ENCODE results near the gene HAUS5.
"Not testable (repeated sequence)": the region's sequence is repeated elsewhere in the genome, so short reads cannot be mapped to it uniquely, and the experiment has no call there.

HAUS5 gene

GRCh38 chr19:35644206-35644986 is 31.9 kb downstream of the HAUS5 start:
- peak; percentile 96 for FAIRE-seq

DNA sequence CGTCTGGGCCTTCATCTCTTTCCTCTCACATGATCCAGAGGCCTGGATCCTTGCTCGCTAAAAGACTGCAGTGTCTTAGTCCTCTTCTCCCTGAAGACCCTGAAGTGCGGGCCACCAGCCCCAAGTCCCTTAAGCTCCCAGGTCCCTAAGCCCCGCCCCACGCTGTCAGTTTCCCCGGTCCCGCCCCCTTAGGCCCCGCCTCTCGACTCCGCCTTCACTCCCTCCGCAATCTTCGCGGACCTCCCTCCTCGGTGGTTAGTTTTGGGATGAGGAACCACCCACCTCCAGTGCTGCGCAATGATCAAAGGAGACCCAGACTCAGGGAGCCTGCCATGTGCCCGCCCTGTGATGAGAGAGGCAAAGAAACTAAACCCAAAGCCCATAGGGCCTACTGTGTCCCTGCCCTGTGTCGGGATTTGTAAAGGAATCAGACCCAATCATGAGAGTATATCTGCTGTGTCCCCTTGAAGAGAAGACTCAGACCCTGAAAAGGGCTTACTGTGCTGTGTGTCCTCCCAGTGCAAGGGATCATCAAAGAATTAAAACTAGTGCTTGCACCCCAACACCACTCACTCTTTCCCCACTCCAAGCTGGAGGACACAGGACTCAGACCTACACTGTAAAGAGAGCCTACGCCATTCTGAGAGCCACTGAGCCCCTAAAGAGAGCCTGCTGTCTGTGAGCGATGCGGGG is 32.6 kb downstream of the HAUS5 start:
- peak; percentile 15 for FAIRE-seq

DNA sequence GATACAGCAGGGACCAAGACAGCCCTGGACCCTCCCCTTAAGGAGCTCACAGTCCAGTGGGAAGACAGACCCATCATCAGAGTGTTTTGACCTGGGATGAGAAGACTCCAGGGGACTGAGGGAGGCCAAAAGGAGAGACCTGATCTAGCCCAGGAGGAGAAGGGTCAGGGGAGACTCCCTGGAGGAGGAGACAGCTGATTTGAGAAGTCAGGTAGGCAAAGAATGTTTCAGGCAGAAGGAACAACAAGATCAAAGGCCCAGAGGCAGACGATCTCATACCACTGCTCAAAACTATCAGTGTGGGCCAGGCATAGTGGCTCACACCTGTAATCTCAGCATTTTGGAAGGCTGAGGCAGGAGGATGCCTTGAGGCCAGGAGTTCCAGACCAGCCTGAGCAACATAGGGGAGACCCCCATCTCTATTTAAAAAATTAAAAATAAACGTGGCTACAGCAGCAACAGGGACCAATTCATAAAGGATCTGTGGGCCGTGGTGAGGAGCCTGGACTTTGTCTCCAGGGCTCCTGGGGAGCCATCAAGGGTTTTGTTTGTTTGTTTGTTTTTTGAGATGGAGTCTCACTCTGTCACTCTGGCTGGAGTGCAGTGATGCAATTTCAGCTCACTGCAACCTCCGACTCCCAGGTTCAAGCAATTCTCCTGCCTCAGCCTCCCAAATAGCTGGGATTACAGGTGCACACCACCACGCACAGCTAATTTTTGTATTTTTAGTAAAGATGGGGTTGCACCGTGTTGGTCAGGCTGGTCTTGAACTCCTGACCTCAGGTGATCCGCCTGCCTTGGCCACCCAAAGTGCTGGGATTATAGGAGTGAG is 33.4 kb downstream of the HAUS5 start:
- no peak for FAIRE-seq

GRCh38 chr19:35648017-35648961 is 35.8 kb downstream of the HAUS5 start, which contains the start of gene COX6B1:
Gene COX6B1 (plus strand): TSS chr19:35648323. CDS start chr19:35651244, 2,921 bp downstream.
- peak; percentile 98 for FAIRE-seq

DNA sequence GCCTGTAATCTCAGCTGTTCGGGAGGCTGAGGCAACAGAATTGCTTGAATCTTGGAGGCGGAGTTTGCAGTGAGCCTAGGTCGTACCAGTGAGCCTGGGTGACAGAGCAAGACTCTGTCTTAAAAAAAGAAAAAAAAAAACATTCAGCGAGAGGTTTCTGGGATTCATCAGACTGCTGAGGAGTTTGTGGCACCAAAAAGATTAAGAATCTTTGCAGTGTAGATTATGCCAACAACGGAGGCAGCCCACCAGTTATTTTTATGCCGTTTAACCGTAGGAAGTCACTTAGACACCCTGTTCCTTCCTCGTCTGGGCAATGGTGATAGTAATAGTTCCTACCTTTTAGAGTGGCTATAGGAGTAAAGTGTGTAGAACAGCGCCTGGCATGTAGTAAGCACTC is 38.0 kb downstream of the HAUS5 start:
- no peak for FAIRE-seq

DNA sequence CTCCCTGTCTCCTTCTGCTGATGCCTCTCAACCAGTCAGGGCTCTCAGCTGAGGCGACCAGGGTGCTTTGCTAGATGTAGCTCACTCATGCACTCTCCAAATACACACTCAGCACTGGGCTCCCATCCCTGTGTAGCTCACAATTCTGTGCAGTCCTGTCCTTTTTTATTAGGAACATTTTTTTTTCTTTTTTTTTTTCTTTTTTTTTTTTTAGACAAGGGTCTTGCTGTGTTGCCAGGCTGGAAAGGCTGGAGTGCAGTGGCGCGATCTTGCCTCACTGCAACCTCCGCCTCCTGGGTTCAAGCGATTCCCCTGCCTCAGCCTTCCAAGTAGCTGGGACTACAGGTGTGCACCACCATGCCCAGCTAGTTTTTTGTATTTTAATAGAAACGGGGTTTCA is 42.3 kb downstream of the HAUS5 start:
- FAIRE-seq: not testable (repeated sequence)

GRCh38 chr19:35655600-35655999 is 43.1 kb downstream of the HAUS5 start:
- FAIRE-seq: no peak

GRCh38 chr19:35656700-35657099 is 44.2 kb downstream of the HAUS5 start:
- FAIRE-seq: no peak

DNA sequence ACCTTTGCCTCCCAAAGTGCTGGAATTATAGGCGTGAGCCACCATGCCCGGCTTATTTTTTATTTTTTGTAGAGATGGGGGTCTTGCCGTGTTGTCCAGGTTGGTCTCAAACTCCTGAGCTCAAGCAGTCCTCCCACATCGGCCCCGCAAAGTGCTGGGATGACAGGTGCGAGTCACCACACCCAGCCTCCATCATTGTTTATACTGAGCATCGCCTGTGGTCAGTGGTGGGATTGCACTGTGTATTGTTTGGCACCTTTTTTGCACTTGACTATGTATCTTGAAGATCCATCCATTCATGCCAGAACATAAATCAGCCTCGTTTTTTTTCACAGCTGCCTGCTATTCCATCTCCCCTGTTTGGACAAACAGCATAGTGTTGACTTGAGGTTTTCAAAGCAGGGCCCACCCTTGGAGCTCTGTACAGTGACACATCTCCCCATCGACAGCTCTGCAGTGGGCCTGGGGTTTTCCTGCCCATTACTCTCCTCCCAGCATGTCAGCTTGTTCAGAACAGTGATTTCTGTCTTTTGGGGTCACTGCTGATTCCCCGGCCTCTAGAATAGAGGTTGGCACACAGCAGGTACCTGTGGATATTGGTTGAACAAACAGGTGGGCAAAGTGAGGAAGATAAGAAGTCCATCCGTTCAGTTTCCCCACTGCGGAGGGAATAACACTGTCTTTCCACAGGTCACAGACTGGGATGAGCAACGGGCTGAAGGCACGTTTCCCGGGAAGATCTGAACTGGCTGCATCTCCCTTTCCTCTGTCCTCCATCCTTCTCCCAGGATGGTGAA is 45.6 kb downstream of the HAUS5 start:
- FAIRE-seq: no peak

GRCh38 chr19:35661995-35662340 is 49.4 kb downstream of the HAUS5 start:
- no peak for FAIRE-seq

- no peak for FAIRE-seq
These were observed 51.4 kb downstream of the HAUS5 start for GRCh38 chr19:35663981-35664380.

- FAIRE-seq: no peak
These were observed 52.6 kb downstream of the HAUS5 start for GRCh38 chr19:35665157-35665556.

DNA sequence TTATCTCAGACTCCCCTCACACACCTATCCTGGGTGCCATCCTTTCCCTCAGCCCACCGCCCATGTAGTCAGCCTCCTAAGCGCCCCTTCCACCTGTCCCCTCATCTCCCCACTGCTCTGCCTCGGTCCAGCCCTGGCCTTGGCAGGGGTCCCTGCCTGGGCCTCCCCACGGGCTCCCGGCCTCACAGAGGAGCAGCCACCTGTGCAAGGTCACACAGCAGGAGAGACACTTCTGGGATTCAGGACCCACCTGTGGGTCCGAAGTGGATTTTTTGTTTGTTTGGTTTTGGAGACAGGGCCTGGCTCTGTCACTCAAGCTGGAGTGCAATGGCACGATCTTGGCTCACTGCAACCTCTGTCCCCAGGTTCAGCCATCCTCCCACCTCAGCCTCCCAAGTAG is 53.1 kb downstream of the HAUS5 start:
- FAIRE-seq: no peak

- no peak for FAIRE-seq
These were observed 53.8 kb downstream of the HAUS5 start, which contains the start of gene UPK1A for GRCh38 chr19:35666251-35666913. Gene UPK1A (plus strand): TSS chr19:35666517. CDS start chr19:35666813, 296 bp downstream.

GRCh38 chr19:35669566-35669965 is 57.0 kb downstream of the HAUS5 start:
- FAIRE-seq: no peak

DNA sequence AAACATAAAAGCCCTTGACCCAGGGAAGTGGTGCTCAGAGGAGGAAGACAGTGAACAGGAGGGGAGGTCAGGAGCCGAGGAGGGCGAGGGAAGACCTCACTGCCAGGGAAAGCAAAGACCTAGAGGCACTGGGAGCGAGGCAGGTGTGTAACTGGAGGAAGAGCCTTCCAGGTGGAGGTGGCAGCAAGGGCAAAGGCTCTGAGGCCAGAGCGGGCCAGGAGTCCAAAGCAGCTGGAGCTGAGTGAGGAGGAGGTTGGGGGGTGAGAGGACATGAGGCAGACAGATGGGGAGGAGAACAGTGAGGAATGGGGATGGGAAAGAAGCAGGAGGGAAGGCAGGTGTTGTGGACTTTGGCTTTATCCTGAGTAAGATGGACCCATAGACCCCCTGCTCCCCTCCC is 57.4 kb downstream of the HAUS5 start:
- no peak for FAIRE-seq

DNA sequence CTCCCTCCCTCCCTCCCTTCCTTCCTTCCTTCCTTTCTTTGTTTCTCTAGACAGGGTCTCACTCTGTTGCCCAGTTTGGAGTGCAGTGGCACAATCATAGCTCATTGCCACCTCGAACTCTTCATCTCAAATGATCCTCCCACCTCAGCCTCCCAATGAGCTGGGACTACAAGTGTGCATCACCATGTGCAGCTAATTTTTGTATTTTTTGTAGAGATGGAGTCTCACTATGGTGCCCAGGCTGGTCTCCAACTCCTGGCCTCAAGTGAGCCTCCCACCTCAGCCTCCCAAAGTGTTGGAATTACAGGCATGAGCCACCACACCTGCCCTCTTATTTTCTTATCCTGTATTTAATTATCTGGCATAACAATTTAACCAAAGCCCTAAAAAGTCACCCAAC is 58.2 kb downstream of the HAUS5 start:
- no peak for FAIRE-seq

- no peak for FAIRE-seq
These were observed 59.3 kb downstream of the HAUS5 start for GRCh38 chr19:35671818-35672217.

DNA sequence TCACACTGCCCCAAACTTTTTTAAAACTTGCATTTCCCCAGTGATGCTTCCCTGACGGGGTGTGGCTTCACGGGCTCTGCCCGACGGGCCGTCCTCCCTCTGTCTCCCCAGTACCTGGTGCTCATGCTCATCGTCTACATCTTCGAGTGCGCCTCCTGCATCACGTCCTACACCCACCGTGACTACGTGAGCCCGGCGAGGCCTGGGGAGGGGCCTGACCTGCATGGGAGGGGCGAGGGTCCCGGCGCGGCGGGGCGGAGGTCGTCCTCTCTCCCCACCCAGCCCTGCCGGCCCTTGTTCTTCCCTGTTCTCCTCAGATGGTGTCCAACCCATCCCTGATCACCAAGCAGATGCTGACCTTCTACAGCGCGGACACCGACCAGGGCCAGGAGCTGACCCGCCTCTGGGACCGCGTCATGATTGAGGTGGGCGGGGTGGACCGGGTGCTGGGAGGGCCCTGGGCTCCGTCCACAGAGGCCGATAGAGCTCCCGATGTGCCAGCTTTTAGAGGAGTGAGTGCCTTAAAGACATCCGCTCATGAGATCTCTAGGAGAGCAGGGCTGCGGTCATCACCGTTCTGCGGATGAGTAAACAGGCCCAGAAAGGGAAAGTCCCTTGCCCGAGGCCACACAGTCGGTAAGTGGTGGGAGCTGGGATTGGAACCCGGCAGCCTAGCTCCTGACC is 60.7 kb downstream of the HAUS5 start:
- FAIRE-seq: no peak
